Neuron (in vitro differentiated cells): Measurements from ENCODE around the gene ACSL3.

Source experiments
- H2AFZ ChIP-seq: one replicate; pipeline ENCODE4 v1.6.1; 2013; ENCODE audit warnings: low read depth, mild to moderate bottlenecking, inconsistent platforms, low read length, moderate library complexity
- H3K27me3 ChIP-seq: one replicate; pipeline ENCODE4 v1.6.1; 2013; ENCODE audit warnings: low read length; ENCODE audit not compliant: insufficient read depth
- H3K36me3 ChIP-seq: one replicate; pipeline ENCODE4 v1.6.1; 2013; ENCODE audit warnings: low read length; ENCODE audit not compliant: insufficient read depth
- H3K4me1 ChIP-seq: one replicate; pipeline ENCODE4 v1.6.1; 2013; ENCODE audit warnings: low read length; ENCODE audit not compliant: insufficient read depth
- H3K4me3 ChIP-seq: 2 replicates; pipeline ENCODE4 v1.5.1; 2013; ENCODE audit warnings: mild to moderate bottlenecking, low read length, moderate library complexity
- H3K9me3 ChIP-seq: one replicate; pipeline ENCODE4 v1.6.1; 2013; ENCODE audit warnings: low read length

The ACSL3 gene

GRCh38 chr2:222860740-222861410 lies at the start of gene ACSL3:
Gene ACSL3 (plus strand): TSS chr2:222861036. CDS start chr2:222908773, 47,737 bp downstream.
- Histone ChIP-seq H3K27me3 (no peaks in the 10 kb centered on the region), H3K36me3 (no peaks in the 10 kb centered on the region), H3K9me3 (no peaks in the 10 kb centered on the region), H2AFZ (peak within 1 kb of the TSS; percentile 83), H3K4me3 (peak within 1 kb of the TSS; percentile 98), H3K4me1 (peaks cover 38% of the 10 kb centered on the region)

- no peaks in the 10 kb centered on the region for H3K4me1 ChIP-seq
- H3K27me3 ChIP-seq, result no peaks in the 10 kb centered on the region
- no peak overlapping the region for H2AFZ ChIP-seq
- H3K4me3 ChIP-seq, result no peak overlapping the region
- no peaks in the 10 kb centered on the region for H3K9me3 ChIP-seq
- no peaks in the 10 kb centered on the region for H3K36me3 ChIP-seq
Observed at GRCh38 chr2:222811828-222812227, 49.0 kb upstream of the ACSL3 start.

- Histone ChIP-seq H3K27me3 (no peaks in the 10 kb centered on the region), H3K9me3 (no peaks in the 10 kb centered on the region), H2AFZ (no peak overlapping the region), H3K4me1 (no peaks in the 10 kb centered on the region), H3K36me3 (no peaks in the 10 kb centered on the region), H3K4me3 (no peak overlapping the region)
Observed at GRCh38 chr2:222813177-222813843, 47.5 kb upstream of the ACSL3 start.

GRCh38 chr2:222819722-222820333 lies 41.0 kb upstream of the ACSL3 start:
- Histone ChIP-seq H3K27me3 (no peaks in the 10 kb centered on the region), H2AFZ (no peak overlapping the region), H3K36me3 (no peaks in the 10 kb centered on the region), H3K4me3 (no peak overlapping the region), H3K9me3 (no peaks in the 10 kb centered on the region), H3K4me1 (no peaks in the 10 kb centered on the region)

- Histone ChIP-seq H3K4me3 (no peak overlapping the region), H3K9me3 (no peaks in the 10 kb centered on the region), H2AFZ (no peak overlapping the region), H3K4me1 (no peaks in the 10 kb centered on the region), H3K36me3 (no peaks in the 10 kb centered on the region), H3K27me3 (no peaks in the 10 kb centered on the region)
Observed at GRCh38 chr2:222823183-222823930, 37.5 kb upstream of the ACSL3 start.

- Histone ChIP-seq H2AFZ (no peak overlapping the region), H3K9me3 (no peaks in the 10 kb centered on the region), H3K36me3 (no peaks in the 10 kb centered on the region), H3K27me3 (no peaks in the 10 kb centered on the region), H3K4me1 (no peaks in the 10 kb centered on the region), H3K4me3 (no peak overlapping the region)
Observed at GRCh38 chr2:222825031-222825430, 35.8 kb upstream of the ACSL3 start.

- no peaks in the 10 kb centered on the region for H3K9me3 ChIP-seq
- H3K27me3 ChIP-seq, result no peaks in the 10 kb centered on the region
- no peak overlapping the region for H2AFZ ChIP-seq
- no peak overlapping the region for H3K4me3 ChIP-seq
- H3K4me1 ChIP-seq, result no peaks in the 10 kb centered on the region
- no peaks in the 10 kb centered on the region for H3K36me3 ChIP-seq
Observed at GRCh38 chr2:222827417-222827816, 33.4 kb upstream of the ACSL3 start.

- Histone ChIP-seq H2AFZ (no peak overlapping the region), H3K27me3 (no peaks in the 10 kb centered on the region), H3K36me3 (no peaks in the 10 kb centered on the region), H3K9me3 (no peaks in the 10 kb centered on the region), H3K4me3 (no peak overlapping the region), H3K4me1 (no peaks in the 10 kb centered on the region)
Observed at GRCh38 chr2:222828572-222828971, 32.3 kb upstream of the ACSL3 start.

- H3K4me1 ChIP-seq, result no peaks in the 10 kb centered on the region
- H3K36me3 ChIP-seq, result no peaks in the 10 kb centered on the region
- H2AFZ ChIP-seq, result no peak overlapping the region
- H3K9me3 ChIP-seq, result no peaks in the 10 kb centered on the region
- no peaks in the 10 kb centered on the region for H3K27me3 ChIP-seq
- no peak overlapping the region for H3K4me3 ChIP-seq
Observed at GRCh38 chr2:222830164-222830563, 30.7 kb upstream of the ACSL3 start.

GRCh38 chr2:222833410-222833809 lies 27.4 kb upstream of the ACSL3 start:
- no peak overlapping the region for H3K4me3 ChIP-seq

GRCh38 chr2:222835143-222835822 lies 25.6 kb upstream of the ACSL3 start:
- Histone ChIP-seq H3K4me3 (no peak overlapping the region), H3K9me3 (no peaks in the 10 kb centered on the region), H3K27me3 (no peaks in the 10 kb centered on the region), H3K4me1 (no peaks in the 10 kb centered on the region), H2AFZ (no peak overlapping the region), H3K36me3 (no peaks in the 10 kb centered on the region)

More at GRCh38 chr2:222833410-222833809, 27.4 kb upstream of the ACSL3 start:
- Histone ChIP-seq H3K27me3 (no peaks in the 10 kb centered on the region), H3K4me1 (no peaks in the 10 kb centered on the region), H3K9me3 (no peaks in the 10 kb centered on the region), H2AFZ (no peak overlapping the region), H3K36me3 (no peaks in the 10 kb centered on the region)

GRCh38 chr2:222835823-222836151 lies 25.0 kb upstream of the ACSL3 start:
- no peaks in the 10 kb centered on the region for H3K9me3 ChIP-seq
- no peaks in the 10 kb centered on the region for H3K27me3 ChIP-seq
- H3K36me3 ChIP-seq, result no peaks in the 10 kb centered on the region
- no peaks in the 10 kb centered on the region for H3K4me1 ChIP-seq
- H3K4me3 ChIP-seq, result no peak overlapping the region
- no peak overlapping the region for H2AFZ ChIP-seq
